Stimulated activated naive CD8-positive, alpha-beta T cell treated with anti-CD3 and anti-CD28 coated beads, Interleukin-15, amount 100 ng/mL, for 72 hours (primary cell): Measurements from ENCODE around the gene MYO5A.

Experiments
- ATAC-seq: fragments of 150-1000 bp; cut with Tn5 transposase; 2 replicates; pipeline ENCODE4 v1.10.0; 2021; ENCODE audit warnings: mild to moderate bottlenecking, moderate library complexity
- DNase-seq, 2 donors: peaks; one replicate each; pipeline ENCODE4 v3.0.0; 2021 to 2022
- H3K27ac Mint-ChIP-seq, 2 donors: one replicate each; pipeline ENCODE4 v1.8.0; 2022; ENCODE audit warnings: mild to moderate bottlenecking in 2 of 2, mixed read lengths in 2 of 2, moderate library complexity in 2 of 2
- H3K27me3 Mint-ChIP-seq: one replicate; pipeline ENCODE4 v1.8.0; 2022; ENCODE audit warnings: mixed read lengths
- H3K4me1 Mint-ChIP-seq: one replicate; pipeline ENCODE4 v1.8.0; 2022; ENCODE audit warnings: mild to moderate bottlenecking, mixed read lengths
- H3K4me3 Mint-ChIP-seq, 2 donors: one replicate each; pipeline ENCODE4 v1.8.0; 2022; ENCODE audit warnings: mild to moderate bottlenecking in 2 of 2, mixed read lengths in 2 of 2, moderate library complexity in 1 of 2
- H3K9me3 Mint-ChIP-seq, 2 donors: one replicate each; pipeline ENCODE4 v1.8.0; 2022; ENCODE audit warnings: mixed read lengths in 2 of 2

The MYO5A gene

DNA sequence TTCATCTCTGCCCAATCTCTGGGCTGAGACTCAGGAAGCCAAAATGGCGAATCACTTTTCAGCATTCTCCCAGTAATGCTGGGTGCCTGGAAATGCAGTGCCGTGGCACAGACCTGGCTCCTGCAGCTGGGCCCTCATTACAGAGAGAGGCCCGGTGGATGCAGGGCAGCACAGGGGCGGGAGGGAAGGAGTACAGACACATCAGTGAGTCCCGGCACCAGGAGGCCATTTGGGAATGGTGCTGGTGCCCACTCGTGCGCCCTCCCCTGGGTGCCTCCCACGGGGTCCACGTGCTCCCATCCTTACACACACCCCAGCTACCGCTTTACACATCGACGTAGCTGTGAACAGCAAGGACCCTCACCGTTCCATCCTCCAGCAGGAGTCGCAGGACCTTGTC, 246.3 kb downstream of the MYO5A start:
- DNase-seq (no peak), ATAC-seq (peak; percentile 26)
- Mint-ChIP-seq H3K27ac (no peak overlapping the region), H3K4me1 (no peaks in the 10 kb centered on the region), H3K9me3 (no peaks in the 10 kb centered on the region), H3K4me3 (no peak overlapping the region), H3K27me3 (no peaks in the 10 kb centered on the region)

DNA sequence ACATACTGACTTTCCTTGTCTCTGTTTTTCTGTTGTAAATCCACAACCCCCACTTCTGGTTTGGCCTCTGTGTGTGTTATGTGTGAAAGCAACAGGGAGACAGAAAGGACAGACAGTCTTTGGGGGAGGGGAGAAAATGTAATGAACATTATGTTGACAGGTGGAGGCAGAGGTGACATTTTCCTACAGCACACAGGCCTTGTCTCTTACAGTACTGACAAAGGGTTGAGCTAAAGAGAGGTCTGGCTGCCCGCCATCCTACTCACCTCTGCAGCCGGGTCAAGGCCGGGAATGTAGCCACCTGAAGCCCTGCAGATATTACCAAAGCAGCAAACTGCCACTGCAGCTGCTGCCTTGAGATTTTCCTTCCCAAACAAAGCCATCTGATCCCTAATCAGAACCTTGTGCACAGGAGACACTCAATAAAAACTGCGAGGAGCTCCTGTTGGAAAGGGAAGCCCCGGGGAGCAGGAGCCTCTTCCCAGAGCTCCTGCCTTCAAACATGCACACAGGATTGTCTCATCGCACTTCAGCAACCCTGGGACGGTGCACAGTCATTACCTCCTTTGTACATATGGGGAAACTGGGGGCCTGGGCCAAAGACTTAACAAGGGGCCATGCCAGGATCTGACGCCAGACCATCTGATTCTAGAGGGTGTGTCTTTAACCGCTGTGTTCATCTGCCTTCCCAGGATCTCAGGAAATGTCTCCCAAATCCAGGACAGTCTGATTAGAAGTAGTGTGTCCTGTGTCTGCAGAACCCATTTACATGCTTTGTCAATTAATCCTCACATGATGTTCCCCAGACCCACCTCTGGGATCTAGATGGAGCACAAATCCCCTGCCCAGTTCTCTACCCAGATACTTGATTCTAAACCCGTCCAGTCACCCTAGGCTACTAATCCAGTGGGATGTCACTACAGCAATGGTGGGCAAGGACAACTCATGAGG, 247.3 kb downstream of the MYO5A start:
- Mint-ChIP-seq H3K27me3 (no peaks in the 10 kb centered on the region), H3K4me3 (no peak overlapping the region), H3K27ac (no peak overlapping the region), H3K4me1 (no peaks in the 10 kb centered on the region), H3K9me3 (no peaks in the 10 kb centered on the region)
- DNase-seq (no peak), ATAC-seq (no peak)

DNA sequence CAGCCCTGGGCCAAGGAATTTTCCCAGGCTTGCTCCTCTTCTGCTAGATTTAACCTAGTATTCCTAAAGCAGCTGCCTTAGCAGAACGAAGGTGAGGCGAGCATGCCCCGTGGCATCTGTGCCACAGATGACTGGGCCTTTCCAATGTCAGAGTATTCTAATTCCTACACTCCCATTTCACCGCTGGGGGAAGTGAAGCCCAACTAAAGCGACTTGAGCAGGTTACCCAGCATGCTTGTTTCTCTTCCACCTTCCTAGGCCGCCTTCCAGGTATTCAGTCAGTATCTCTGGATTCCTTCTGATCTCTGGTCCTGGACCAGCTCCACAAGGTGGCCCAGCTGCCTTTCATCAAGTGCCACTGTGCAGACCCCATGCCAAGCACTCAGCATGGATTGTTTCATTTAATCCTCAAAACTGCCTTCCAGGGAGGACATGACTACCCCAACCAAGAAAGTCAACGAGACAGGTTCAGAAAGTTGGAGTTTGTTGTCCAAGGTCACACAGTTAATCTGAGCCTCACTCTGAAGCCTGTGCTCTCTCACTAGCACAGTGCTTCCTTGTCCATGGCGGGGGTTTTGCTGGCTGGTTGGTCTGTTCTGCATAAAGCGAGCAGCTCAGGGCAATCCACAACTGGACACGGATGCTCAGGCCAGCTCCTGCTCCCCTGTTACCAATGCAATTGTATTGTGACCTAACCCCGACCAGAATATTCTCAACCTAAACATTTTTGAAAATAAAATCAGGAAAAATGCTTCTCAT, 248.2 kb downstream of the MYO5A start:
- Mint-ChIP-seq H3K9me3 (no peaks in the 10 kb centered on the region), H3K27me3 (no peaks in the 10 kb centered on the region), H3K4me3 (no peak overlapping the region), H3K4me1 (no peaks in the 10 kb centered on the region), H3K27ac (no peak overlapping the region)
- no peak for ATAC-seq
- no peak for DNase-seq

DNA sequence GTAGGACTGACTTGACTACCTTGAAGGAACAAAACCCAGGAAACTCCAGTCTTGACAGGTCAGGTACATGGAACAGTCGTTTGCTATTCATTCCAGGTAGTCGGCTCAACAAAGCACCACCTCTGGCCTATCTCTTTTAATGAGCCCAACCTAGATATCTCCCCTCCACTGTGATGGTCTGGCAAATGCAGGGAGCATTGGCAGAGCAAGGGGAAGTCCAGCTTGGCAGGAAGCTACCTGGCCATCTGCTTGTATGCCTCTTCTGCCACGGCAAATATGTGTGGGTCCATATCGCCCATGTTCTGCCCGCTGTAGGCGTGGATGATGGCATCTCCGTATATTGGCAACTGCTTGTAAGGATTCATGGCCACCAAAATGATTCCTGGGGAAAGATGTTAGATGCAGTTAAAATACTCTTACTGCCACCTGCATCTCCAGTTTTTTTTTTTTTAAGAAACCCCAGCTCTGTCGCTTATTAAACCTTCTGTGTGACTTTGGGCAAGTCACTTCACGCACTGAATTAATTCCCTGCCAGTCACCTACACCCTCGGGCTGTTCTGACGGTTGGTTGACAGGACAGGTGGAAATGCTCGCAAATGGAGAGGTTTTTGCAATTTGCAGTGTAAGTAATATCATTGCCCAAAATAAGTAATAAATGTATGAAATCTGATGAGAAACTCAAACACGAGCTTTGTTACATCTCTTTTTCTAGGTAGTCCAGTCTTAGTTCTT, 249.9 kb downstream of the MYO5A start:
- no peaks in the 10 kb centered on the region for H3K9me3 Mint-ChIP-seq
- no peak for DNase-seq
- ATAC-seq: no peak
- H3K4me3 Mint-ChIP-seq: no peak overlapping the region
- no peaks in the 10 kb centered on the region for H3K27me3 Mint-ChIP-seq
- no peaks in the 10 kb centered on the region for H3K4me1 Mint-ChIP-seq
- H3K27ac Mint-ChIP-seq: no peak overlapping the region

DNA sequence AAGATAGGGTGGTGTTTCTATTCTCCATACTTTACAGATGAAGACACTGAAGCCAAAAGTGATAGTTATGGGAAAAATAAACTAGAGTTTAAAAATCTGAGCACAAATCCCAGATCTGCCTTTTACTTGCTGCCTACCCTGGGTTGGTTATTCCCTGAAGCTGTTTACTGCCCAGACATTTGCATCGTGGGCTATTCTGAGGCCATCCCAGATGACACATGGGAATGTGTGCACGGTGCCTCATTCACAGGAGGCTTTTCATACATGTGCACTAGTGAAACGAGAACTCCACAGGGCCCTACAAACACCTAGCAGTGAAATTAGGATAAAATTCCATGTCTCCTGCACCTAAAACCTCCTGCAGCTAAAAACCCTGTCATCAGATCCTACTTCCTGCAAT, 250.5 kb downstream of the MYO5A start:
- no peak for ATAC-seq

DNA sequence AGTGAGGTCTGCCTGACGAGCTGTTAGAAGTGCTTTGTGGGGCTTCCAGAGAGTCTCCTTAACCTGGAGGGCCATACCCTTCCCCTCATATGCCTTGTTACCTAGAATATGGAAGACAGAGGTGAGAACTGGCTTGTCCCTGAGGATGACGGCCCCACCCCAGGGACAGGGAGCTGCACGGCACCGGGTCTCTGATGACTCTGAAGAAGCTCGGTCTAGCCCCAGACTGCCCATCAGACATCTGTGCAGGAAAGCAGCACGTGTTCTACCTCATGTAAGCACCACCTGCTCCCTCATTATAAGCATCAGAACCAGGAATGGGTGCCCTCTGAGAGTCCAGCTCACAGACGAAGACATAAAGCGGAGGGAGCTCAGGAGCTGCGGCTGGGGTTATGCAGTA, 251.1 kb downstream of the MYO5A start:
- no peaks in the 10 kb centered on the region for H3K4me1 Mint-ChIP-seq
- no peaks in the 10 kb centered on the region for H3K9me3 Mint-ChIP-seq
- no peak overlapping the region for H3K4me3 Mint-ChIP-seq

More for the DNA sequence above, 250.5 kb downstream of the MYO5A start:
- H3K27ac Mint-ChIP-seq: no peak overlapping the region
- no peaks in the 10 kb centered on the region for H3K27me3 Mint-ChIP-seq
- DNase-seq: no peak
- no peak overlapping the region for H3K4me3 Mint-ChIP-seq
- H3K4me1 Mint-ChIP-seq: no peaks in the 10 kb centered on the region
- H3K9me3 Mint-ChIP-seq: no peaks in the 10 kb centered on the region

DNA sequence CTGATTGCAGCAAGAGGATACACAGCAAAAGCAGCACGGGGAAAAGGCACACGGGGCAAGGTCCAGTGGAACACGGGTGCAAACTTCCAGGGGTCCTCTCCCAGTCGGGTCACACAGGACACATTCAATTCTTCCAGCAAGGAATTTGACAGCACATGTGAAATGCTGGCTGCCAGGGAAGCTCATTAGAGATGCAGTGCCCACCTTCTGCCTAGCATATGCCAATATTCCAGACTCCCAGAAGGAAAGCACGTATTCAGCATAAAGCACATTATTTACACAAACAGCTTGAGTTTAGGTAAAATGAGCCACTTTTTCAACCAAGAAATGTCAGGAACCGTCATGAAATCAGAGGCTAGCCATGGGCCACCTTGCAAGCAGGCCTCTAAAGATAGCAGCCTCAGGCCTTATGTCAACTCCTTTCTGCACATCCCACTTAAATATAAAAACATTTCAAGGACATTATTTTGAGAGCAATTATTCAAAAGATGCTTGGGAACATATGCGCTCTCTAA, 252.4 kb downstream of the MYO5A start:
- Mint-ChIP-seq H3K9me3 (no peaks in the 10 kb centered on the region), H3K4me1 (no peaks in the 10 kb centered on the region), H3K27ac (no peak overlapping the region), H3K4me3 (no peak overlapping the region), H3K27me3 (no peaks in the 10 kb centered on the region)
- DNase-seq (no peak), ATAC-seq (no peak)

More for the DNA sequence above, 251.1 kb downstream of the MYO5A start:
- Mint-ChIP-seq H3K27ac (peak overlapping the region in 1 of 2 donors; percentile 16), H3K27me3 (no peaks in the 10 kb centered on the region)
- DNase-seq (no peak), ATAC-seq (no peak)

DNA sequence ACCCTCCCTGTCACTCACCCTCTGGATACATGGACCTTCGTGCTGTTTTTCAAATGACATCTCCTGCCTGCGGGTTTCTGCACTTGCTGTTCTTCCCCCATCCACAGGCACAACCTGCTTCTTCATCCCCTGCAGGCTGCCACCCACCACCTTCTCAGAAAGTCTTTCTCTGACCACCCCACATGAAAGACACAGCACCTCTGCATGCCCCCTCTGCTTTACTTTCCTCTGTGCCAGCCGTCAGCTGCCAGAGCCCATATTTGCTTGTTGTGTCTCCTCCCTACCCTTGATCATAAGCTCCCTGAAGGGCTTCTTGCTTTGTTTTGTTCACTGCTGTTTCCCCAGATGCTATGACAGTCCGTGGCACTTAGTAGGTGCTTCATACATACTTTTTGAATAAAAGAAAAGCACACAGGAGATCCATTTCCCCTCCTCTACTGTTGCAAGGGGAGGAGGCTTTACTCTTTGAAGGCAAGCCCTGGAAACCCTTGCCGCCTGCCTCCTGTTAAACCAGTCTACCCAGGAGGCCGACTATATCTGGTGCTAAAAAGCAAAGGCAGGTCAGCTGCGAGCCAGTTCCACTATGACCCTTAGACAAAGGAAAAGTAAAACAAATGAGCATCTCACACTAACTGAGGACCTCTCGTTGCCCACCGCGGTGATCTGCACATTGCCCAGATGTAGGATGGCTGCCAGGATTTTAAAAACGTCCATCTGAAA, 265.0 kb downstream of the MYO5A start:
- ATAC-seq: no peak
- peak overlapping the region; percentile 42 to 92 for H3K27ac Mint-ChIP-seq
- no peaks in the 10 kb centered on the region for H3K9me3 Mint-ChIP-seq
- H3K27me3 Mint-ChIP-seq: no peaks in the 10 kb centered on the region
- DNase-seq: no peak
- peak overlapping the region; percentile 29 to 70 for H3K4me3 Mint-ChIP-seq
- peaks cover 43% of the 10 kb centered on the region for H3K4me1 Mint-ChIP-seq

DNA sequence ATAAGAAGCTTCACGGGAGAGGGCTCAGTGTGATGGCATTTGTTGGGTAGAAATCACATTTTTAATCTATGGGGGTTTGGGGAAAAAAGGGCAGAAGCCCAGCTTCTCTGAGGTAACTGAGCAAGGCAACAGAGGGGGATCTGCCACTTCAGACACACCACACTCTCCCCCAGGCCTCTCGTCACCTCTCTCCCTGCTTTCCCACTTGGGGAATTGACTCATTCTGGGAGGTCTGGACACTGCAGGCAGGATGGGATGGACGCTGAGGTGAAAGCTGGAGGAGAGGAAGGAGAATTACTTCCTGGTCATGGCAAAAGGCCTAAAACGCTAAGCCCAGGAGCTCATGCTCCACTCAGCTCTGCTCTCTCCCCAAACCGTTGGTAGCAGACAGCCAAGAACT, 266.3 kb downstream of the MYO5A start:
- ATAC-seq (no peak), DNase-seq (no peak)
- H3K4me1 Mint-ChIP-seq: peaks cover 52% of the 10 kb centered on the region
- peak overlapping the region; percentile 54 to 74 for H3K4me3 Mint-ChIP-seq
- no peaks in the 10 kb centered on the region for H3K27me3 Mint-ChIP-seq
- no peaks in the 10 kb centered on the region for H3K9me3 Mint-ChIP-seq
- H3K27ac Mint-ChIP-seq: peak overlapping the region; percentile 90 to 95

DNA sequence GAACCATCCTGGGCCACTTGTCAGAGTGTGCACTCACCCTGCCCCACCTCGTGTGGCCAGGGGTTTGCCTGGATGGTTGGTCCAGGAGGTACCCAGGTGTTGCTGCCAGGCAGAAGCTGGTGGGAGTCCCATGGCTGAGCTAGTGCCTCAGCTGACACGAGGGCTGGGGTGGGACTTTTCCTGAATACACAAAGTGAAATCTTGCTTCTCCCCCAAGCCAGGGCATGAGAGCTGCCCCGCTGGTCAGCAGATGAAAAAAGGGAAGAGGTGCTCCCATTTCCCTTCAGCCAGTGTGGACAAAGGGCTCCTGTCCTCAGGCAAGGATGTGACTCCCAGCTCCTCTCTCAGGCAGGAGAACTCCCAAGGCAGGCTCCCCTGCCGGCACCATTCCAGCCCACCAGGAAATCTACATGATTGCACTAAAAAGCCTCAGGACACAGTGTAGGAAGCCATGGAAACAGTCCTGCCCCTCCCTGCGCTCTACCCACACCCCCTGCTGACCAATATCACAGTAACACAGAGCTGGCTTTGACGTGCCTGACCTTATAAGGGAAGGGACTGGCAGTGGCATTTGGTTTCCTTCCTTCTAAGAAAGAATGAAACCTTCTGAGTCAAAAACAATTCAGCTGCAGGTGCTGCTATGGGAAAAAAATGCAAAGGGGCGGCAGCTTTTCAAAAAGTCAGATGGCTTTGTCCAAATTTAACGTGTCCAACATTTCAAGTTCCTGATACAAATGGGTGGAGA, 267.0 kb downstream of the MYO5A start:
- Mint-ChIP-seq H3K27me3 (no peaks in the 10 kb centered on the region), H3K9me3 (no peaks in the 10 kb centered on the region), H3K4me1 (peaks cover 59% of the 10 kb centered on the region), H3K4me3 (peak overlapping the region; percentile 54 to 74), H3K27ac (peak overlapping the region; percentile 90 to 95)
- peak; percentile 100 for ATAC-seq
- peak; percentile 64 to 79 for DNase-seq

DNA sequence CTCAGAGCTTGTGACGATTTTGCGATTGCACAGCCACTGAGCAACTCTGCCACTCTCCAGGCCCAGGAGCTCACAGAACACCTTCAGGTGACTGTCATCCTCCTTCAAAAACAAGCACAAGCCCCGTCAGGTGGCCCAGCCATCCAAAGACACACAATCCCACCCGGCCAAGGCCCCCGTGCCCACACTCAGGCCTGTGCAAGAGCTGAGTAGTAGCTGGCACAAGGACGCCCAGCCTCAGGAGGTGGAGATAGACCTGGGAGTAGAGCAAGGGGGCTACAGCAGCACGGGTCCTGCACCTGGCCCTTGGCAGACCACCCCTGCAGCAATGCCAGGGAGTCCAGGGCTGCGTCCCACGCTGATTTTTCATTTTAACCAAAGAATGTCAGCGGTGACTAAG, 267.7 kb downstream of the MYO5A start:
- no peaks in the 10 kb centered on the region for H3K27me3 Mint-ChIP-seq
- no peak overlapping the region for H3K27ac Mint-ChIP-seq
- peak overlapping the region in 1 of 2 donors; percentile 49 for H3K4me3 Mint-ChIP-seq
- peaks cover 65% of the 10 kb centered on the region for H3K4me1 Mint-ChIP-seq
- no peaks in the 10 kb centered on the region for H3K9me3 Mint-ChIP-seq
- no peak for ATAC-seq
- DNase-seq: no peak

DNA sequence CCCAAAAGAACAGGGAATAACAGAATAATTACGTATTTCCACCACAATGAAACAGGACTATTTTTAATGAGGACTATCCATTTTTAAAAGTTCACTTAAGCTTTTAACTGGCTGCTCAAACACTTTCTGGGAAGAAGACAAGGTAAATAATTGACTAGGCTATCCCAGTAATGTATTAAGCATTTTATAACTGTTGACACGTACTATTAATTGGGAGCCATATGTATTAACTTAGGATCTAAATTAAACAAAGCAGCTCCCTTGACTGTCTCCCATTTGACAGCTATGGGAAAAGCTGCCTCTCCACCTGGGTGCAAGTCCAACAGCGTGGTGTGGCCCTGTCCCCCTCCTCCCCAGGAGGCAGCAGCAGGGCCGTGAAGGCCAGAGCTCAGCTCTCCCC, 269.2 kb downstream of the MYO5A start:
- Mint-ChIP-seq H3K27ac (peak overlapping the region in 1 of 2 donors; percentile 19), H3K9me3 (no peaks in the 10 kb centered on the region), H3K4me1 (peaks cover 65% of the 10 kb centered on the region), H3K4me3 (no peak overlapping the region), H3K27me3 (no peaks in the 10 kb centered on the region)
- DNase-seq (no peak), ATAC-seq (no peak)

DNA sequence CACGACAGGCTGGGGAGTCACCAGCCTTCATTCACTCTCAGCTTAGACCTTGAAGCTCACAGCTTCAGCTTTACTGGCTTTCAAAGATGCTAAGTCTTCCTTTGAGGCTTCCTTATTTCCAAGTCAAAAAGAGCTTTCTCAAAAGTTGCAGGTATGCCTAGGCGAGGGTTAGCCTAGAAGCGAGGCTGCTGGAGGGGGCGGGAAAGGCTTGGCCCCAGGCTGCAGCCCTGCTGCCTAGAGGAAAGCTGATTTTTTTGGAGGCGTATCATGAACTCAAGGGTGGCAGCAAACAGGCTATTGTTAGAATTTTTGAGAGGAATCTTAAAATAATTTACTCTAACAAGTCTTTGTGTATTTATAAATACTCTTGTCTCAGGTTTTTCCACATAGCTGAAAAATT, 270.2 kb downstream of the MYO5A start:
- H3K4me3 Mint-ChIP-seq: no peak overlapping the region

DNA sequence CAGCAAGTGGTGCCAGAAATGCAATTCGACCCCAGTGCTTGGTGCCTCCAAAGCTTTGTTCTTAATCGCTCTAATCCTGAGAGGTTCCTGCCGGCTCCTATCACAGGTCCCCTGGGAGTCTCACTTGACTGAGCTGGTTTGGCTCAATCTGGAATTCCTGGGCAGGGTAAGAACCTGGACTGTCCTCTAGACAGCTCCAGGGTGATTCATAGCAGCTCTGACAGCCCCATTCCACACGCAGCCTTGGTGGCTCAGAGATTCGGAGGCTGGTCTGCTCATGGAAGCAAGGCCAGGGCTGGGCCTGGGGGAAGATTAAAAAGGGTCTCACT, 271.0 kb downstream of the MYO5A start:
- ATAC-seq (no peak), DNase-seq (no peak)
- Mint-ChIP-seq H3K9me3 (no peaks in the 10 kb centered on the region), H3K27ac (no peak overlapping the region), H3K27me3 (no peaks in the 10 kb centered on the region), H3K4me1 (peaks cover 46% of the 10 kb centered on the region), H3K4me3 (no peak overlapping the region)

More for the DNA sequence above, 270.2 kb downstream of the MYO5A start:
- H3K27me3 Mint-ChIP-seq: no peaks in the 10 kb centered on the region
- ATAC-seq: no peak
- H3K9me3 Mint-ChIP-seq: no peaks in the 10 kb centered on the region
- no peak overlapping the region for H3K27ac Mint-ChIP-seq
- DNase-seq: no peak
- H3K4me1 Mint-ChIP-seq: peaks cover 54% of the 10 kb centered on the region
